GM12878 (cell line): ENCODE data around the gene ONECUT2. TPM values are rescaled to one million over a fixed set of nuclear protein-coding genes. Genes with fewer than 3 reads are reported as not detected.

ENCODE experiments used
- ATAC-seq: fragments of 200-7000 bp; cut with Tn5 transposase; 3 replicates; pipeline ENCODE4 v1.9.1; 2020; ENCODE audit warnings: mild to moderate bottlenecking, moderate library complexity
- BruUV-seq: library from RNA; stranded (reverse); fragments of 400-500 nt; replicated peaks from 2 replicates; lab custom pipeline; 2021; lab: Mats Ljungman, UMichigan
- CTCF ChIA-PET: fragments of 300-600 bp; sonication (Branson Sonifier 250); formaldehyde crosslinking; extraction: SDS; loops from one replicate; lab custom pipeline; 2021; ENCODE audit warnings: inconsistent platforms; lab: Yijun Ruan, JAX
- POLR2A ChIA-PET: fragments of 350-600 bp; formaldehyde crosslinking; extraction: SDS; loops from one replicate; lab custom pipeline; 2021; ENCODE audit warnings: inconsistent platforms; lab: Charles Lee
- RAD21 ChIA-PET: fragments of 300-600 bp; sonication (Branson Sonifier 250); formaldehyde crosslinking; loops from one replicate; lab custom pipeline; 2023; ENCODE audit warnings: antibody characterized with exemption; ENCODE audit not compliant: unreplicated experiment; lab: Charles Lee
- SMC1A ChIA-PET: fragments of 300-600 bp; sonication (Branson Sonifier 250); formaldehyde crosslinking; loops from one replicate; lab custom pipeline; 2023; ENCODE audit not compliant: unreplicated experiment, uncharacterized antibody; lab: Charles Lee
- DNase-seq: peaks from one replicate; pipeline ENCODE4 v3.0.0-alpha.2; 2011; ENCODE audit warnings: low read depth, low spot score
- FAIRE-seq: peaks from 3 replicates; lab custom pipeline; 2011; peaks lifted over from hg19 to GRCh38; lab: Jason Lieb, UNC
- H2AFZ ChIP-seq: 2 replicates; pipeline ENCODE4 v1.6.0; 2011; ENCODE audit warnings: low read depth, low read length, control low read depth; ENCODE audit not compliant: control insufficient read depth
- H3K27ac ChIP-seq: 2 replicates; pipeline ENCODE4 v1.5.1; 2011; ENCODE audit warnings: control low read depth; ENCODE audit not compliant: control insufficient read depth, insufficient read depth
- H3K27me3 ChIP-seq, 2 experiments: replicated peaks in 1 of 2; 2 replicates each; pipeline versions ENCODE4 v1.6.0 to v1.6.1; 2011; ENCODE audit warnings: low read length in 1 of 2; ENCODE audit not compliant: control insufficient read depth in 2 of 2, insufficient read depth in 2 of 2
- H3K36me3 ChIP-seq, 2 experiments: 2 replicates each; pipeline ENCODE4 v1.5.1; 2011; ENCODE audit warnings: low read length in 1 of 2; ENCODE audit not compliant: control insufficient read depth in 2 of 2, insufficient read depth in 2 of 2
- H3K4me1 ChIP-seq: 2 replicates; pipeline ENCODE4 v1.6.1; 2011; ENCODE audit warnings: mild to moderate bottlenecking, low read length, moderate library complexity, mixed read lengths; ENCODE audit not compliant: control insufficient read depth, insufficient read depth
- H3K4me2 ChIP-seq: 2 replicates; pipeline ENCODE4 v1.6.0; 2011; ENCODE audit warnings: control low read depth; ENCODE audit not compliant: control insufficient read depth, insufficient read depth
- H3K4me3 ChIP-seq: fragments of 200-600 bp; sonication (generic); 2 replicates; pipeline ENCODE4 v1.5.1; 2016
- H3K79me2 ChIP-seq: 2 replicates; pipeline ENCODE4 v1.6.0; 2011; ENCODE audit warnings: low read length; ENCODE audit not compliant: control insufficient read depth, insufficient read depth
- H3K9ac ChIP-seq: 2 replicates; pipeline ENCODE4 v1.8.0; 2011; ENCODE audit warnings: low read length, control low read depth, mixed read lengths; ENCODE audit not compliant: control insufficient read depth, insufficient read depth
- H3K9me3 ChIP-seq: replicated peaks from 3 replicates; pipeline ENCODE4 v1.5.1; 2011; ENCODE audit warnings: mild to moderate bottlenecking, low read length; ENCODE audit not compliant: control insufficient read depth, insufficient read depth
- H4K20me1 ChIP-seq: 2 replicates; pipeline ENCODE4 v1.6.0; 2011; ENCODE audit not compliant: control insufficient read depth, insufficient read depth
- ATF2 ChIP-seq: IDR thresholded peaks from 2 replicates; pipeline ENCODE4 v1.6.1; 2012; ENCODE audit warnings: low read length, inconsistent platforms
- BCL11A ChIP-seq: IDR thresholded peaks from 2 replicates; pipeline ENCODE4 v1.6.1; 2011; ENCODE audit warnings: low read depth, low read length
- CBX5 ChIP-seq: sonication (generic); IDR thresholded peaks from 2 replicates; pipeline ENCODE4 v1.6.1; 2016; ENCODE audit warnings: low read depth, moderate library complexity, mild to moderate bottlenecking, inconsistent platforms
- FOXM1 ChIP-seq: IDR thresholded peaks from 2 replicates; pipeline ENCODE4 v1.6.1; 2012; ENCODE audit warnings: low read depth, mild to moderate bottlenecking, inconsistent platforms, low read length, moderate library complexity
- HDAC6 ChIP-seq: fragments of 200-600 bp; sonication (generic); IDR thresholded peaks from one replicate; pipeline ENCODE4 v1.8.0; 2017; ENCODE audit warnings: antibody characterized with exemption; ENCODE audit not compliant: unreplicated experiment
- LARP7 ChIP-seq: fragments of 450-650 bp; IDR thresholded peaks from 2 replicates; pipeline ENCODE4 v1.6.1; 2017; ENCODE audit warnings: mild to moderate bottlenecking
- NR2C1 ChIP-seq: fragments of 450-650 bp; IDR thresholded peaks from 2 replicates; pipeline ENCODE4 v1.6.1; 2017; ENCODE audit warnings: antibody characterized with exemption, mild to moderate bottlenecking, moderate library complexity
- RB1 ChIP-seq: fragments of 450-650 bp; formaldehyde crosslinking; IDR thresholded peaks from 2 replicates; pipeline ENCODE4 v1.6.1; 2017; ENCODE audit warnings: mild to moderate bottlenecking, borderline replicate concordance
- SMAD5 ChIP-seq: IDR thresholded peaks from 2 replicates; pipeline ENCODE4 v1.6.1; 2016; ENCODE audit warnings: antibody characterized with exemption, low read depth
- SREBF2 ChIP-seq: IDR thresholded peaks from 2 replicates; pipeline ENCODE4 v1.6.1; 2012; ENCODE audit warnings: mild to moderate bottlenecking, low read length
- WRNIP1 ChIP-seq: IDR thresholded peaks from 2 replicates; pipeline ENCODE4 v1.6.1; 2011; ENCODE audit warnings: low read depth, low read length, improper control_type of control experiment, borderline replicate concordance
- ZBTB33 ChIP-seq: fragments of 450-650 bp; IDR thresholded peaks from 2 replicates; pipeline ENCODE4 v1.6.1; 2017; ENCODE audit warnings: mild to moderate bottlenecking
- ZBTB40 ChIP-seq: fragments of 450-650 bp; IDR thresholded peaks from 2 replicates; pipeline ENCODE4 v1.6.1; 2016; ENCODE audit warnings: mild to moderate bottlenecking, moderate library complexity, borderline replicate concordance
- ZNF622 ChIP-seq: fragments of 450-650 bp; IDR thresholded peaks from 2 replicates; pipeline ENCODE4 v1.6.1; 2017; ENCODE audit warnings: mild to moderate bottlenecking, inconsistent platforms
- in situ Hi-C: fragments of 300-500 bp; cut with MboI; formaldehyde crosslinking; loops from 9 replicates; pipeline ENCODE4 v1.14.3; 2018; ENCODE audit warnings: mixed read lengths
- intact Hi-C: fragments of 100-400 bp; cut with micrococcal nuclease; formaldehyde crosslinking; loops from one replicate; pipeline ENCODE4 v1.14.2; 2022; ENCODE audit not compliant: unreplicated experiment
- polyA plus RNA-seq, 11 experiments: library from polyadenylated mRNA; depleted of rRNA in 4 of 11; unstranded in 6 of 11; stranded (reverse) in 5 of 11; fragments of >200 nt; fragmentation: Nextera tagmentation in 4 of 11; fragmentation: Illumina TruSeq in 1 of 11; extraction: Ambion mirVana in 4 of 11; extraction: Trizol in 1 of 11; gene quantifications; 1 replicate in 1 of 11; 2 replicates in 10 of 11; pipeline versions ENCODE4 v1.2.1 to v1.2.3, GENCODE V29; 2011 to 2016; ENCODE audit warnings: inconsistent platforms in 2 of 11, missing spikeins in 2 of 11, low read depth in 1 of 11
- total RNA-seq, 4 experiments: library from RNA; depleted of rRNA in 3 of 4; stranded (reverse); fragments of >200 nt in 3 of 4; fragmentation: Illumina TruSeq in 1 of 4; extraction: Trizol in 1 of 4; gene quantifications; 2 replicates each; pipeline versions ENCODE4 v1.2.1 to v1.2.3, GENCODE V29; 2013 to 2021
- TF ChIP-seq, protein P1 (sequence below): fragments of 450-650 bp; IDR thresholded peaks from 2 replicates; pipeline ENCODE4 v1.6.1; 2016; ENCODE audit warnings: mild to moderate bottlenecking
- TF ChIP-seq, protein P2 (sequence below): IDR thresholded peaks from 2 replicates; pipeline ENCODE4 v1.6.1; 2011; ENCODE audit warnings: mild to moderate bottlenecking, low read depth, low read length, moderate library complexity; ENCODE audit not compliant: insufficient replicate concordance

Gene ONECUT2
- total and polyA plus RNA-seq, 10 of the 15 experiments (the other 5 are each of a cell fraction or from before 2014, with no cell fraction given), result 0.01 to 0.03 TPM; not detected in 8

DNA sequence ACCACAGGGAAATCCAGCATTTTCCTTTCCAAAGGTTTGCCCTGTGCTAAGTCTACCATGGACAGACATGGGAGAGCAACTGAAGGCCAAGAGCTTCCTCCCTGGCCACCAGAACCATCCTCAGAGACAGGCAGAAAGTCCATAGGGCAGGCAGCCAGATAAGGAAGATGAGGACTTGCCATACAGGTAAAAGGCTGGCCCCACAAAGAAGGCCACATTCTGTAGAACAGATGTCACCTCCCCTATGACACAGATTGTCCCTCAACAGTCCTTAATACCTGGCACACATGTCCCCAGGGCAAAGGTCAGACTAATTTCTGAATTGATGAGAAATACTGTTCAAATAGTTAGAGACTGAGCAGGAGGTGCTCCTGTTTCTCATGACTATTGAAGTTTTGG is 99.3 kb downstream of the ONECUT2 start:
- H3K27ac ChIP-seq, result no peak overlapping the region
- H3K4me2 ChIP-seq, result no peak overlapping the region
- intact Hi-C loops (no loop called here), in situ Hi-C loops (no loop called here)
- DNase-seq (no peak), ATAC-seq (no peak), FAIRE-seq (no peak)
- H3K36me3 ChIP-seq, result no peaks in the 10 kb centered on the region
- RAD21 ChIA-PET, result no interaction called here
- H3K4me3 ChIP-seq, result no peak overlapping the region
- SMC1A ChIA-PET, result no interaction called here
- H3K79me2 ChIP-seq, result no peaks in the 10 kb centered on the region
- no peaks in the 10 kb centered on the region for H3K4me1 ChIP-seq
- BruUV-seq, result no TSS peak
- H3K9ac ChIP-seq, result no peak overlapping the region
- POLR2A ChIA-PET, result no interaction called here
- H3K27me3 ChIP-seq, result no peaks in the 10 kb centered on the region; a peak in 1 of 4 replicates
- no peaks in the 10 kb centered on the region for H4K20me1 ChIP-seq
- no peak overlapping the region for H2AFZ ChIP-seq
- CTCF ChIA-PET, result no interaction called here
- no peaks in the 10 kb centered on the region; the same call in 2 of the 3 replicates for H3K9me3 ChIP-seq
- TF ChIP-seq, protein P1, sequence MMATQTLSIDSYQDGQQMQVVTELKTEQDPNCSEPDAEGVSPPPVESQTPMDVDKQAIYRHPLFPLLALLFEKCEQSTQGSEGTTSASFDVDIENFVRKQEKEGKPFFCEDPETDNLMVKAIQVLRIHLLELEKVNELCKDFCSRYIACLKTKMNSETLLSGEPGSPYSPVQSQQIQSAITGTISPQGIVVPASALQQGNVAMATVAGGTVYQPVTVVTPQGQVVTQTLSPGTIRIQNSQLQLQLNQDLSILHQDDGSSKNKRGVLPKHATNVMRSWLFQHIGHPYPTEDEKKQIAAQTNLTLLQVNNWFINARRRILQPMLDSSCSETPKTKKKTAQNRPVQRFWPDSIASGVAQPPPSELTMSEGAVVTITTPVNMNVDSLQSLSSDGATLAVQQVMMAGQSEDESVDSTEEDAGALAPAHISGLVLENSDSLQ, result no peak
- TF ChIP-seq, protein P2, sequence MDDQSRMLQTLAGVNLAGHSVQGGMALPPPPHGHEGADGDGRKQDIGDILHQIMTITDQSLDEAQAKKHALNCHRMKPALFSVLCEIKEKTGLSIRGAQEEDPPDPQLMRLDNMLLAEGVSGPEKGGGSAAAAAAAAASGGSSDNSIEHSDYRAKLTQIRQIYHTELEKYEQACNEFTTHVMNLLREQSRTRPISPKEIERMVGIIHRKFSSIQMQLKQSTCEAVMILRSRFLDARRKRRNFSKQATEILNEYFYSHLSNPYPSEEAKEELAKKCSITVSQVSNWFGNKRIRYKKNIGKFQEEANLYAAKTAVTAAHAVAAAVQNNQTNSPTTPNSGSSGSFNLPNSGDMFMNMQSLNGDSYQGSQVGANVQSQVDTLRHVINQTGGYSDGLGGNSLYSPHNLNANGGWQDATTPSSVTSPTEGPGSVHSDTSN, result no peak
- TF ChIP-seq RB1 (no peak), ZBTB33 (no peak), SREBF2 (no peak), ATF2 (no peak), BCL11A (no peak), SMAD5 (no peak), WRNIP1 (no peak), NR2C1 (no peak), ZBTB40 (no peak), ZNF622 (no peak), FOXM1 (no peak), HDAC6 (no peak), LARP7 (no peak), CBX5 (no peak)
